Measurements from ENCODE around the gene SH3TC2.

Gene SH3TC2

GRCh38 chr5:149004559-149004958, 58.3 kb downstream of the SH3TC2 start:
- TF ChIP-seq CTCF (conservative IDR thresholded peaks at IDR 0.05) (no peak), ZFX (IDR thresholded peaks at IDR 0.05) (no peak)
- no peak overlapping the region for H3K27ac ChIP-seq

- peak; percentile 27 for TF ChIP-seq CTCF (conservative IDR thresholded peaks at IDR 0.05)
- no peak for TF ChIP-seq ZFX (IDR thresholded peaks at IDR 0.05)
- H3K27ac ChIP-seq = no peak overlapping the region; the same call in 1 of the 2 replicates
These were observed 59.8 kb downstream of the SH3TC2 start for GRCh38 chr5:149002761-149003689.

- no peak overlapping the region for H3K27ac ChIP-seq
These were observed 60.8 kb downstream of the SH3TC2 start for GRCh38 chr5:149002053-149002452.

GRCh38 chr5:149001162-149001561, 61.7 kb downstream of the SH3TC2 start:
- TF ChIP-seq ZFX (IDR thresholded peaks at IDR 0.05) (no peak), CTCF (conservative IDR thresholded peaks at IDR 0.05) (no peak)
- H3K27ac ChIP-seq = no peak overlapping the region

More at GRCh38 chr5:149002053-149002452, 60.8 kb downstream of the SH3TC2 start:
- TF ChIP-seq CTCF (conservative IDR thresholded peaks at IDR 0.05) = no peak
- no peak for TF ChIP-seq ZFX (IDR thresholded peaks at IDR 0.05)

GRCh38 chr5:148999741-149000140, 63.1 kb downstream of the SH3TC2 start:
- no peak for TF ChIP-seq ZFX (IDR thresholded peaks at IDR 0.05)
- TF ChIP-seq CTCF (conservative IDR thresholded peaks at IDR 0.05) = no peak

GRCh38 chr5:148998174-148998797, 64.6 kb downstream of the SH3TC2 start:
- H3K27ac ChIP-seq = peak overlapping the region; percentile 15; the same call in 1 of the 2 replicates
- TF ChIP-seq ZFX (IDR thresholded peaks at IDR 0.05) (no peak), CTCF (conservative IDR thresholded peaks at IDR 0.05) (peak; percentile 84)

More at GRCh38 chr5:148999741-149000140, 63.1 kb downstream of the SH3TC2 start:
- H3K27ac ChIP-seq = peak overlapping the region; percentile 14; the same call in 1 of the 2 replicates

- TF ChIP-seq ZFX (IDR thresholded peaks at IDR 0.05) (no peak), CTCF (conservative IDR thresholded peaks at IDR 0.05) (no peak)
- H3K27ac ChIP-seq = peak overlapping the region; percentile 65
These were observed 66.6 kb downstream of the SH3TC2 start for GRCh38 chr5:148996270-148996669.

All from C4-2B (cell line).